Right renal cortex interstitium (tissue), 3 donors: ENCODE measurements around the gene SERPINB6. TPM values are rescaled to one million over a fixed set of nuclear protein-coding genes. Genes with fewer than 3 reads are reported as not detected.
"Not testable (repeated sequence)": the region's sequence is repeated elsewhere in the genome, so short reads cannot be mapped to it uniquely, and the experiment has no call there.

Experiments used
- DNase-seq, 3 donors: peaks; one replicate each; pipeline ENCODE4 v3.0.0-alpha.2; 2013; ENCODE audit warnings: low read depth in 3 of 3, low spot score in 2 of 3
- polyA plus RNA-seq, 3 donors: library from polyadenylated mRNA; unstranded; fragments of 120-200 nt; gene quantifications; one replicate each; pipeline ENCODE4 v1.2.1, GENCODE V29; 2013; ENCODE audit not compliant: insufficient read length in 3 of 3

The SERPINB6 gene
- polyA plus RNA-seq, 3 donors: 86.0 to 94.6 (median 92.8) TPM

- DNase-seq: peak in 1 of 3 donors; percentile 65
Measured at GRCh38 chr6:2999618-3000557, 28.5 kb upstream of the SERPINB6 start, which contains the start of gene NQO2. Gene NQO2 (plus strand): TSS chr6:2999894. CDS start chr6:3006553, 6,659 bp downstream.

- no peak for DNase-seq
Measured at GRCh38 chr6:2998998-2999617, 27.7 kb upstream of the SERPINB6 start.

GRCh38 chr6:2998249-2998997, 27.1 kb upstream of the SERPINB6 start:
- DNase-seq: not testable (repeated sequence)

- DNase-seq: no peak
Measured at GRCh38 chr6:2993755-2994317, 22.5 kb upstream of the SERPINB6 start.

GRCh38 chr6:2992330-2992979, 21.1 kb upstream of the SERPINB6 start:
- DNase-seq: no peak

- DNase-seq: no peak
Measured at GRCh38 chr6:2990932-2991506, 19.7 kb upstream of the SERPINB6 start.

GRCh38 chr6:2990248-2990931, 19.0 kb upstream of the SERPINB6 start:
- DNase-seq: no peak

GRCh38 chr6:2989332-2990247, 18.2 kb upstream of the SERPINB6 start:
- DNase-seq: peak; percentile 99 to 100 (median 99)

- DNase-seq: peak in 1 of 3 donors; percentile 82
Measured at GRCh38 chr6:2988426-2989331, 17.3 kb upstream of the SERPINB6 start.

GRCh38 chr6:2988094-2988425, 16.7 kb upstream of the SERPINB6 start:
- DNase-seq: no peak

GRCh38 chr6:2986722-2987221, 15.4 kb upstream of the SERPINB6 start:
- no peak for DNase-seq

- no peak for DNase-seq
Measured at GRCh38 chr6:2984738-2985406, 13.5 kb upstream of the SERPINB6 start.

- no peak for DNase-seq
Measured at GRCh38 chr6:2982426-2983117, 11.2 kb upstream of the SERPINB6 start.

- no peak for DNase-seq
Measured at GRCh38 chr6:2980465-2980855, 9.1 kb upstream of the SERPINB6 start.

GRCh38 chr6:2979819-2980464, 8.6 kb upstream of the SERPINB6 start:
- no peak for DNase-seq
